Amniotic epithelial cell (primary cell): ENCODE results near the gene LIN7B.

Experiments
- DNase-seq: peaks from one replicate; pipeline ENCODE4 v3.0.0-alpha.2; 2010; ENCODE audit warnings: low read depth

Gene LIN7B, protein sequence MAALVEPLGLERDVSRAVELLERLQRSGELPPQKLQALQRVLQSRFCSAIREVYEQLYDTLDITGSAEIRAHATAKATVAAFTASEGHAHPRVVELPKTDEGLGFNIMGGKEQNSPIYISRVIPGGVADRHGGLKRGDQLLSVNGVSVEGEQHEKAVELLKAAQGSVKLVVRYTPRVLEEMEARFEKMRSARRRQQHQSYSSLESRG

DNA sequence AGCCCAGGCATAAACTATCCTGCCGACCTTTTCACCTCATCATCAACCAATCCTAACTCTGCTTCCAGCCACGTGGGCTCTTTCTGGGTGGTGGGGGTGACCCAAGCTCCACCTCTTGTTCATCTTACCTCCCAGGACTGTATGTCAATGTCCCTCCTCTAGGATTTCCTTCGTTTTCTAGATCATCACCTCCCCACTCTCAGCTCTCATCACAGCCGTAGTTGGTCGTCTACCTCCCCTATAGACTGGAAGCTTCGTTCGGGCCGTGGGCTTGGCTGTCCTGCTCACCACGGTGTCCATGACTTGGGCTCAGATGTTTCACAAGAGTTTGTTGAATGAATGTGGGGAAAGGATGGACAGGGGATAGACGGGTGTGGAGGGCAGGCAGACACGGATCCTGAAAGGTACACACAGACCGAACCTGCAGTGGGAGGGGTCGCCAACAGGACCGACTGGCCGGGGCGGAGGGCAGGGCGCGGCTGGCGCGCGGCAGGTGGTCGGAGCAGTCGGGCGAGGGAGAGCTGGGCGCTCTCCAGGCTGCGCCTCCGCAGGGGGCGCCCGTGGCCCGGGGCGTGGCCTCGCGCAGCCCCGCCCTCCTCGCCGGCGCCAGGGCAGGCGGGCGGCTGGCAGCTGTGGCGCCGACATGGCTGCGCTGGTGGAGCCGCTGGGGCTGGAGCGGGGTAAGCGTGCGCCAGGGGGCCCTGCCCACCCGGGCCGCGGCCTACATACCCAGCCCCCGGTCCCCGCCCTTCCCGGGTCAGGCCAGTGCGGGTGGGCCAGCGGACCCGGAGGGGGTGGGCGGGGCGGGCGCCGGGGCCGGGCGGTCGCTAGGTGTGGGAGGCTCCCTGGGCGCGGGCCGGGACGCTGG, at the start of gene LIN7B:
Gene LIN7B (plus strand): TSS at position 609 of the 868 bp plus-strand sequence. CDS start 35 bp downstream, at position 644.
- peak; percentile 45 for DNase-seq

DNA sequence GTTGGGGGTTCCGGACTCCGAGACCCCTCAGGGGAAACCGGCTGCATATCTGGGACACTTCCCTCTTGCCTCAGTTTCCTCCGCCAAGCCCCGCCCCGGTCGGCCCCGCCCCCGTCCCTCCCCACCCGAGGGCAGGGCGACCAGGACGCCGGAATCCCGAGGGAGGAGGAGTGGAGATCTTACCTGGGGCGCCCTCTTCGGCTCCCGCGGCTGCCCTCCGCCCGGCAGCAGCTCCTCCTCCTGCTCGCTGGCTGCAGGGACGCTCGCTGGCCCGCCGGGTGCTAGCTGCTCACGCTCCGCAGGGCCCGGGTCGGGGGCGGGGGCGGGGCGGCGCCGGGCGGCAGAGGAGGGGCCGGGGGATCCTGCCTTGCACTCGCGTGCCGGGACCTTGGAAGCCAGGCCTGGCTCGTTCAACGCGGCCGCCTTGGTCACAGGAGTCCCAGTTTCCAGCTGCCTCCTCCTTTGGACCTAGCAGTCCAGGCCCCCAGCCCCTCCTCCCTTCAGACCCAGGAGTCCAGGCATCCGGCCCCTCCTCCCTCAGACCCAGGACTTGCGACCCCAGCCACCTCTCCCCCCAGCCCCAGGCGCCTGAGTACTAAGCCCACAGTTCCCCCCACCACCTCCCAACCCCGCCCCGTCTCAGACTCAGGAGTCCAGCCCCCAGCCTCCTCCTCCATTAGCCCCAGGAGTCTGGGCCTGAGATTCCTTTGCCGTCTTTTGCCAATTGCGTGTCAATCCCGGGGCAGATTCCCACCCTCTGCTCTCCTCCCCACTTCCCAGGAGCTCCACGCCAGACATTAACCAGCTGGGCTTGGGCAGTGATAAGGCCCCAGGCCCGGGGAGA, 49.2 kb upstream of the LIN7B start, which contains the start of gene NTF4:
Gene NTF4 (minus strand): TSS at position 51 of the 844 bp plus-strand sequence. CDS start 2,821 bp downstream, outside the sequence.
- peak; percentile 33 for DNase-seq

DNA sequence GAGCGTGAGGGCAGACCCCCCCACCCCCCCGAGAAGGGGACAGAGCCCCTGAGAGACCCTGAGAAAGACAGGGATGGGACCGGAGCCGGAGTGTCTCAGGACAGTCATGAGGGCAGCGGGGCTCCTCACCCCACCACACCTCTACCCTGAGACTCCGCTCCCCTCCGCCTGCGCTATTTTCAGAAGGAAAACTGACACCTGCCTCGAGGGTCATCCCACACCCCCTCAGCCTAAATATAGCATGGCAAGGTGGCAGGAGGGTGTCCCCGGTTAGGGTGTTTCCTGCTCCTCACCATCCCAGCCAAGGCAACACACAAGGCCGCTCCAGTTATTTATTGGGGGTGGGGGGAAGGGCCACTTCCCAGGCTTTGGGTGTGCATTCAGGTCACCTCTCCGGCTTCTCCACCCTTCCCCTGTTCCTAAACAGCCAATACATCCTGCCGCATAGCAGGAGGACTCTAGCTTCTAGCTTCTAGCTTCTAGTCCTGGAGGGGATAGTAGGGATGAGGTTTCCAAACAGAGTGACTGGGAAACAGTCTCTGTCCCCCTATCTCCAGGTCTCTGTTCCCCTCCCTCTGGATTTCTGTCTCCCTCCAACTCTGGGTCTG, 48.2 kb upstream of the LIN7B start:
- no peak for DNase-seq

DNA sequence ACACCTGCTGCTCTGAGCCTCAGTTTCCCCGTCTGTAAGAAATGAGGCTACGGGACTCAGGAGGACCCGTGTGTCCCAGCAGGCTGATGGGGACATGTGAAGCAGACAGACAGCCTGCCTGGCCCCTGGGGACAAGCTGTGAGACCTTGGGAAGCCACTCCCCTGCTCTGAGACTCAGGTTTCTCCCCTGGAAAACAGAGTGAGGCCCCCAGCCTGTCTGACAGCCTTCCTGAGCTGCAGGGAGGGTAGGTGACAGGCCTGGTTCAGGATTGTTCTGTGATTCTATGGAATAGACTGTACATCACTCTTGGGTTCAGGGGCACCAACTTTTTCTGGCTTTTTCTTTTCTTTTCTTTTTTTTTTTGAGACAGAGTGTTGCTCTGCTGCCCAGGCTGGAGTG, 46.6 kb upstream of the LIN7B start:
- DNase-seq, result no peak

DNA sequence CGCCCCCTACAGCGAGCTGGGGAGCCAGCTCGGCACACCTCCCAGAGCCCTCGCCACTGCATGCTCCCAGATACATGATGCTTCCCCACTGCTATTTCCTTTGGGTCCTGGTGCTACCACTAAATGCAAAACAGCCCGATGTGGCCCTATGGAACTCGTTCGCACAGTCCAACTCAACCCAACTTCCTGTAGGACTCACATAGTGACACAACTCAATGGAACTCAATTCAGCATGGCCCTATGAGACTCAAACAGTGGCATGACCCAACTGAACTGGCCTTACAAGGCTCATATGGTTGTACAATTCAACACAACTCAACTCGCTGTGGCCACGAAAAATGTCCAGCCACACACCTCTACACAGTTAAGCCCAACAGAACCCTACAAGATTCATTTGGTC, 45.1 kb upstream of the LIN7B start:
- DNase-seq, result no peak

DNA sequence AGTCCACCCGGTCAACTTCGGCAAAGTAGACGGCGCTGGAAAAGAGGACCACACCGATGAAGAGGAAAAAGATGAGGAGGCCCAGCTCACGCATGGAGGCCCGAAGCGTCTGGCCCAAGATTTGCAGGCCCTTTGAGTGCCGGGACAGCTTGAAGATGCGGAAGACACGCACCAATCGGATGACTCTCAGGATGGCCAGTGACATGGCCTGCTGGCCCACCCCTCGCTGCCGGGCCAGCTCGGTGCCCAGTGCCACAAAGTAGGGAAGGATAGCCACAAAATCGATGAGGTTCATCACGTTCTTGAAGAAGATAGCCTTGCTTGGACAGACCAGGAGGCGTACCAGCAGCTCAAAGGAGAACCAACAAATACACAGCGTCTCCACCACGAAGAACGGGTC, 43.8 kb upstream of the LIN7B start:
- DNase-seq, result no peak

DNA sequence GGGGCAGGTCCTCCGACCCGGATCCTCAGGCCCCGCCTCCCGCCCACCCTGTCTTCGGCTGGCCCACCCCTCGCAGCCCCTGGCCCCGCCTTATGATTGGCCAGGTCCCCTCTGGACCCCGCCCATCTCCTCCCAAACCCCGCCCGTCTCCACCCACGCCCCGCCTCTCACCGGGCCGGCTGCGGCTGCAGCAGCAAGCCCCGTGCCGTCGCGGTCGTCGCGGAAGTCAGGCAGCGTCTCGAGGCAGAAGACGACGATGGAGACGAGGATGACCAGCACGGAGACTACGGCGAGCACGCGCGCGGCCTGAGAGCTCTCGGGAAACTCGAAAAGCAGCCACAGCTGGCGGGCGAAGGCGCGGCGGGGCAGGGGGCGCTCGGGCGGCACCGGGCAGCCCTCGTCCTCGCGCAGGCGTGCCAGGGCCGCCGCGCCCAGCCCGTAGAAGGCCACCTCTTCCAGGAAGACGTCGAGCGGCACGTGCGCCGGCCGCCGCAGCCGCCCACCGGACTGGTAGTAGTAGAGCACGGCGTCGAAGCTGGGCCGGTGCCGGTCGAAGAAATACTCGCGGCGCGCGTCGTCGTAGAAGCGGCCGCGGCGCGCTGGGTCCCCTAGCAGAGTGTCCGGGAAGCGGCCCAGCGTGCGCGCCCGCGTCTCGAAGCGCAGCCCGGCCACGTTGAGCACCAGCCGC, 42.2 kb upstream of the LIN7B start:
- no peak for DNase-seq

DNA sequence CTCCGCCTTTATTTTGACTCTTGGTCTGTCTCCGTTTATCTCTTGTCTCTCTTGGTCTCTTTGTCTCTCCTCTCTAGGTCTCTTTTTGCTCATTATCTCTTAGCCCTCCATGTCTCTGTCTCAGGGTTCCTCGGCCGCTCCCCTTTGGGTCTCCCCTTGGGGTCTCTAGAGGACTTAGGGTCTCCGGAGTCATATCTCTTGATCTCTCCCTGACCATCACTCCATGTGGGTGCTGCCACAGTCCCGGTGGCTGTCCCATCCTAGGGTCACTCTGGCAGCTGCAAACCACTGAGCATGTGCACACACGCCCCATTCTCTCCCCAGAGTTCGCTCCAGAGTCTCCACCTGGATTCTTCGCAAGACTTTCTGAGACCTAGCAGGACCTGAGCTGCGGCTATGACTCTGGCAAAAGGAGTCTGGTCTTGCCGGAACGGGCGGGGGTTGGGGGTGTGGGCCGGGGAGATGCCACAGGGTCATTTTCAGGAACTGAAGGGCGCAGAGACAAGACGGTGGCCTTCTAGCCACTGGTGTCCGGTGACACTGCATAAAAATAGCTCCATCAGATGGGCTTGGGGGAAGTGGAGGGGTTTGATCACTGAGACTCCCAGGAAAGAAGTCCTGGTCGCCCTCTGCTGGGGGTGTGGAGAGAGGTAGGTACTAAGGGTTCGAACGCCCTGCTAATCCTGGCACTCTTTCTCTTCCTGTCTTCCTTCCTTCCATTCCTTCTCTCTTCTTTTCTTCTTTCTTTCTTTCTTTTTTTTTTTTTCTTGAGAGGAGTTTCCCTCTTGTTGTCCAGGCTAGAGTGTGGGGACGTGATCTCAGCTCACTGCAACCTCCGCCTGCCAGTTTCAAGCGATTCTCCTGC, 40.4 kb upstream of the LIN7B start:
- no peak for DNase-seq

DNA sequence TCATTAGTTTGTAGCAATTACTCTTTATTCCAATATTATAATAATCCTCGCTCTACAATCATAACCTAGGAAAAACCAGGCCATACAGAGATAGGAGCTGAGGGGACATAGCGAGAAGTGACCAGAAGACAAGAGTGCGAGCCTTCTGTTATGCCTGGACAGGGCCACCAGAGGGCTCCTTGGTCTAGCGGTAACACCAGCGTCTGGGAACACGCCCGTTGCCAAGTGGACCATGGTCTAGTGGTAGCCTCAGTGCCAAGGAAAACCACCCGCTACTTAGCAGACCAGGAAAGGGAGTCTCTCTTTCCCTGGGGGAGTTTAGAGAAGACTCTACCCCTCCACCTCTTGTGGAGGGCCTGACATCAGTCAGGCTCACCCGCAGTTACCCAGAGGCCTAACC, 39.3 kb upstream of the LIN7B start:
- peak; percentile 52 for DNase-seq

DNA sequence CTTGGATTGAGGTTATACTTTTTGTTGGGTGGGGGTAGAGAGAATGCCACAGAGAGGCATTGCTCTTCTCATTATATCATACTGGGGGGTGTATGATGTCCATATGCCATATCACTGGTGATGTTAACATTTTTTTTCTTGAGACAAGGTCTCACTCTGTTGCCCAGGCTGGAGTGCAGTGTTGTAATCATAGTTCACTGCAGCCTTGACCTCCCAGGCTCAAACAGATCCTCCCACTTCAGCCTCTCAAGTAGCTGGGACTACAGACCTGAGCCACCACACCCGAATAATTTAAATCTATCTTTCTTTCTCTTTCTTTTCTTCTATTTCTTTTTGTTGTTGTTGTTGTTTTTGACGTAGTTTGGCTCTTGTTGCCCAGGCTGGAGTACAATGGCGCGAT, 33.8 kb upstream of the LIN7B start:
- DNase-seq, result no peak

DNA sequence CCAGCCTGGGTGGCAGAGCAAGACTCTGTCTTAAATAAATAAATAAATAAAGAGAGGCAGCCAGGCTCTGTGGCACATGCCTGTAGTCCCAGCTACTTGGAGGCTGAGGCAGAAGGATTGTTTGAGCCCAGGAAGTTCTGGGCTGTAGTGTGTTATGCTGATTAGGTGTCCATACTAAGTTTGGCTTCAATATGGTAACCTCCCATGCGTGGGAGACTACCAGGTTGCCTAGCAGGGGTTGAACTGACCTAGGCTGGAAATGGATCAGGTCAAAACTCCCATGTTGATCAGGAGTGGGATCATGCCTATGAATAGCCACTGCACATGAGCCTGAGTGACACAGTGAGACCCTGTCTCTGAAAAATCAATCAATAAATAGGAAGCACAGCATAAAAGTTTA, 32.9 kb upstream of the LIN7B start:
- DNase-seq, result no peak

DNA sequence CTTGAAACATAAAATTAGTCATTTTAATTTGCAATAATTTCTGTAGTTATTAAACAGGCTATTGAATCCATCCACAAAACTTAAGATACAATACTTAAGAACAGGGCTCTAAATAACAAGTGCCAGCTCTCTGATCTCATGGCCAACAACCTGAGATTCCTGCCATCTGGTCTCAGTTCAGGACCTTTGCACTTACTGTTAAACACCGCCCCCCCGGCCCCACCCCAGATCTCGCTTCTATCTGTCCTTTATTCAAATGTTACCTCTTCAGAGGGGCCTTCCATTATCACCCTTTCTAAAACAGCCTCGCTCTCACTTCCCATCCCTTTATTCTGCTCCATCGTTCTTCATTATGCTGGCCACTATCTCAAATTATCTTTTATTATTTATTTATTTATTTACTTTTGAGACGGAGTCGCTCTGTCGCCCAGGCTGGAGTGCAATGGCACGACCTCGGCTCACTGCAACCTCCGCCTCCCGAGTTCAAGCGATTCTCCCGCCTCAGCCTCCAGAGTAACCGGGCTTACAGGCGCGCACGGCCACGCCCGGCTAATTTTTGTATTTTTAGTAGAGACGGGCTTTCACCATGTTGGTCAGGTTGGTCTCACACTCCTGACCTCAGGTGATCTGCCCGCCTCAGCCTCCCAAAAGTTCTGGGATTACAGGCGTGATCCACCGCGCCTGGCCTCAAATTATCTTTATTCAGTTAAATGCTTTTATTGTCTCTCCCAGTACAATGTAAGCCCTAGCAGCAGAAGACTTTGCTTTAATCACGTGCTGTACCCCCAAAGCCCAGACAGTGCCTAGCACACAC, 29.8 kb upstream of the LIN7B start:
- no peak for DNase-seq

DNA sequence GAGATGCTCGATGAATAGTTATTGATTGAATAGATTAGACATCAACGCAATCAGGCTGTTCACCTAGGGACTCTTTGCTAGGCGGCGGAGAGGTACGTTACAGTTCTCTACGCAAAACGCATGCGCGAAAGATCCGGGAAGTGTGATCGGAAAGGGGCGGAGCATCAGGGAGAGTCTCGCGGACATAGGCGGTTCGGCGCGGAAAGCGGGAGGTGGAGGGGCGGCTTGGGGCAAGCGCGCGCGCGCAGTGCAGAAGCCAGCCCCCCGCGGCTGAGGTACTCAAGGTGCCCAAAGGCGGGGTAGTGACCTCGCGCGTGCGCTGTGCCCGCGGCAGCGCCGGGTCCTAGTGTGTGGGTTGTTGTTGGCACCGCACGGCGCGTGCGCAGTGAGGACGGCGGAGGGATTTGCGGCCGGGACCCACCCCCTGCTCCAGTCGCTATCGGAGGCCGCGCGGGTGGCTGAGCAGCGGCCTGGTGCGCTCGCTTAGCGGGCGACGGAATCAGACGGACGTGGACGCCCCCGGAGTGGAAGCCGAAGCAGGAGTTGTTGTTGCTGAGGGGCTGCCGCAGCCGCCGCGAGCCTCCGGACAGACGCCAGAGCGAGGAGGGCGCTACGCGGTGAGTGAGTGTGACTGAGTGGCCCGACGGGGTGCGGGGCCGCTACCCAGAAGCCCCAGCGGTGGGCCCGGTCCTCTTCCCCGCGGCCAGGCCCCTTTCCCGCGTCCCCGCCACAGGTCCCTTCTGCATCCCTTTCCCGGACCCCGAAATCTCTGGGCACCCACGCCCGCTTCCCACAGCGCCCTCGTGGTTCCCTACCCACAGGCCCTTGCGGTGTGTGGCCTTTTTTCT, 28.9 kb upstream of the LIN7B start, which contains the start of gene SNRNP70:
Gene SNRNP70 (plus strand): TSS at position 432 of the 848 bp plus-strand sequence. CDS start 964 bp downstream, outside the sequence.
- DNase-seq, result peak; percentile 99

DNA sequence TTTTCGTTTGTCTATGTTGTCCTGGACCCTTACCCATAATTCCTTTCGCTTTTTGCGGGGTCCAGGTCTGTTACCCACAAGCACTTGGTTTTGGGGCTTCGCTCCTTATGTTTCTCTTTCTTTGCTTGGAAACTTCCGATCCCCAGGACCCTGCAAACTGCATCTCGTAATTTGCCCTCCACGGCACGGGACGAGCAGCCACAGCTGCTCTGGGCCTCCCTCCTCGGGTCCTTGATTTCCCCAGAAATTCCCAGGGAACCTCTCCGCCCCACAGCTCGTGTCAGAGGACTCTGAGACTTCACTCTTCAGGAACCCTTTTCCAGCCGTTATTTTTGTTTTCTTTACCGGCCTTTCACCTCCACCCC, 28.3 kb upstream of the LIN7B start:
- no peak for DNase-seq

DNA sequence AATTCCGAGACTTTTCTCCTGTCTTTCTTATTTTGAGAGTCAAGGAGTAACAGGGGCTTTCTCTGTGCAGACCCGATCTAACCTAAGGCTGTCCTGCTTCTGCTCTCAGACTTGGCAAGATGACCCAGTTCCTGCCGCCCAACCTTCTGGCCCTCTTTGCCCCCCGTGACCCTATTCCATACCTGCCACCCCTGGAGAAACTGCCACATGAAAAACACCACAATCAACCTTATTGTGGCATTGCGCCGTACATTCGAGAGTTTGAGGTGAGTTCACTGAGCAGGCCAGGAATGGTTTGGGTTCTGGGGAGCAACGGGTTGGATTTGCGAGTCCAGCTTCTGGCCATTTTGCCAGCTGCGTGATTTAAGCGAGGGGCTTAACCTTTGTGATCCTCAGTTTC, 27.9 kb upstream of the LIN7B start:
- DNase-seq, result no peak

DNA sequence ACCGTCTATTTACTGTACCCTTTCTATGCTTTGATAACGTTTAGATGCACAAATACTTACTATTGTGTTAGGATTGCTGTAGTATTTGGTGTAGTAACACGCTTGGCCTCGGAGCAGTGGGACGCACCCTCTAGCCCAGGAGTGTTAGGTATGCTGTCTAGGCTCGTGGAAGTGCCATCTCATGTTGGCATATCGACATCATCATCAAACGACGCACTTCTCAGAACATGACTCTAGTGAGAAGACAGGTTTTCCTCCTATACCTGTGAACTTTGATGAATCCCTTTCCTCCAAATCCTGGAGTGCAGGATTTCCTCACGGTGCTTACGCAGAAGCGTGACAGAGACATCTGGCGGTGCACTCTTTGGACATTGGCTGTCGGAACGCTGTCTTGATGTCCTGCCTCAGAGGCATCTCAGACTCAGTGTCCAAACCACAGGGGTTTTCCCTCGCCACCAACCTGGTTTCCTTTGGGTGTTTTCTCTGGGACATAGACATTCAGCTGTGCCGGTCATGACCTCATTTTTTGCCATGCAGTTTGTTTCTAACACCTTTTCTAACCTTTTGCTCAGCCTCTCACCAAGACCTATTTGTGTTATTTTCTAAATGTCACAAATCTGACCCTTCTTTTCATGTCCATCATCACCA, 22.7 kb upstream of the LIN7B start:
- no peak for DNase-seq

DNA sequence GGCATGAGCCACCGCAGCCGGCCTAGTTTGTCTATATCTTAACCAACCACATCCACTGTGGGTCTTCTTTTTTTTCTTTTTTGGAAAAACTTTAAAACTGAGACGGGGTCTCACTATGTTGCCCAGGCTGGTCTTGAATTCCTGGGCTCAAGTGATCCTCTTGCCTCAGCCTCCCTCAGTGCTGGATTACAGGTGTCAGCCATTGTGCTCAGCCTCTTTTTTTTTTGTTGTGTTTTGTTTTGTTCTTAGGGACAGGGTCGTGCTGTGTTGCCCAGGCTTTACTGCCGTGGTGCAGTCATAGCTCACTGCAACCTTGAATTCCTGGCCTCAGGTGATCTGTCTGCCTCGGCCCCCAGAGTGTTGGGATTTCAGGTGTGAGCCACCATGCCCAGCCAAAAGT, 21.5 kb upstream of the LIN7B start:
- no peak for DNase-seq
